Heart left ventricle (tissue), 13 donors: Measurements from ENCODE around the gene SMURF1.

Source experiments
- POLR2A ChIP-seq, 2 donors: fragments of 450-650 bp; IDR thresholded peaks; one replicate each; pipeline ENCODE4 v1.6.1; 2017; ENCODE audit warnings: antibody characterized with exemption in 2 of 2, mild to moderate bottlenecking in 2 of 2, moderate library complexity in 2 of 2
- TF ChIP-seq, protein P1 (sequence below), 12 donors: fragments of 200-600 bp; sonication (generic) in 4 of 12; IDR thresholded peaks; one replicate each; pipeline versions ENCODE4 v1.5.0 to v1.8.0; 2018 to 2022; ENCODE audit warnings: antibody characterized with exemption in 12 of 12, mild to moderate bottlenecking in 5 of 12
- donor health status: ischemic (EF 13 %, LVEDD 7.1; RV severe dilation, severe dysfunction).
- donor health status: DM: no; HTN: yes; CAD: no.
- donor health status: DM: no; HTN: no; CAD: no.
- donor health status: ischemic (EF 25% LVEDD 6.9; RV normal size, moderate dysfunction).
- donor health status: ischemic (EF 25% LVEDD 5.7; RV mildly dilated, moderate dysfunction).
- donor health status: ischemic (EF 35%, LVEDD 5.7; RV mildly dilated, moderate dysfunction).
- donor health status: nonischemic (EF 11% LVEDD 7.7; RV severe dilation, severe dysfunction).
- donor health status: DM: yes; HTN: yes; CAD: no.
- donor health status: PGD.
- donor health status: ischemic (EF 29% LVEDD 5.4; RV normal size, mild dysfunction).
- donor health status: nonischemic (EF 23%, LVEDD 6.1; RV moderate dilation, normal function).

DNA sequence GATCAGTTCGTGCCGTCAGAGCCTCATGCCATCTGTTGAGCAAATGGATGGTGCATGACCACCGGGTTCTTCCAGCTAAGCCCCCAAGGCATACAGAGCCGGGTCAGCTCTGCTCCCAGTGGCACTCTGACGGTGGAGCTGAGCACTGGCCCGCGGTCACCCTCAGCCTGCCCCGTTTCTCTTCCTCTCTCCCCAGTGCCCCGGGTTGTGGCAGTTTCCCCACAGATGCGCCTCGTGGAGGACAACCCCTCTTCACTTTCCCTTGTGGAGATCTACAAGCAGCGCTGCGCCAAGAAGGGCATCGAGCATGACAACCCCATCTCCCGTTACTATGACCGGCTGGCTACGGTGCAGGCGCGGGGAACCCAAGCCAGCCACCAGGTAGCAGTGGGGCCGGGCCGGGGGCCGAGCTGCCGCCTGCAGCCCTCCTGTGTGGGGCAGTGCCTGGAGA is 135.7 kb downstream of the SMURF1 start:
- TF ChIP-seq, protein P1, sequence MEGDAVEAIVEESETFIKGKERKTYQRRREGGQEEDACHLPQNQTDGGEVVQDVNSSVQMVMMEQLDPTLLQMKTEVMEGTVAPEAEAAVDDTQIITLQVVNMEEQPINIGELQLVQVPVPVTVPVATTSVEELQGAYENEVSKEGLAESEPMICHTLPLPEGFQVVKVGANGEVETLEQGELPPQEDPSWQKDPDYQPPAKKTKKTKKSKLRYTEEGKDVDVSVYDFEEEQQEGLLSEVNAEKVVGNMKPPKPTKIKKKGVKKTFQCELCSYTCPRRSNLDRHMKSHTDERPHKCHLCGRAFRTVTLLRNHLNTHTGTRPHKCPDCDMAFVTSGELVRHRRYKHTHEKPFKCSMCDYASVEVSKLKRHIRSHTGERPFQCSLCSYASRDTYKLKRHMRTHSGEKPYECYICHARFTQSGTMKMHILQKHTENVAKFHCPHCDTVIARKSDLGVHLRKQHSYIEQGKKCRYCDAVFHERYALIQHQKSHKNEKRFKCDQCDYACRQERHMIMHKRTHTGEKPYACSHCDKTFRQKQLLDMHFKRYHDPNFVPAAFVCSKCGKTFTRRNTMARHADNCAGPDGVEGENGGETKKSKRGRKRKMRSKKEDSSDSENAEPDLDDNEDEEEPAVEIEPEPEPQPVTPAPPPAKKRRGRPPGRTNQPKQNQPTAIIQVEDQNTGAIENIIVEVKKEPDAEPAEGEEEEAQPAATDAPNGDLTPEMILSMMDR (IDR thresholded peaks at IDR 0.05) = no peak
- no peak for TF ChIP-seq POLR2A (IDR thresholded peaks at IDR 0.05)
